Right hindlimb (tissue), 1 donor: Measurements from ENCODE around the gene GLI3.

ENCODE experiments used
- DNase-seq: peaks from one replicate; pipeline ENCODE4 v3.0.0-alpha.2; 2018

Gene GLI3

GRCh38 chr7:42236976-42237810 lies at the start of gene GLI3:
TSS of gene GLI3 (minus strand) at chr7:42237209. CDS start at chr7:42223253, 13,956 bp downstream.
- DNase-seq: peak; percentile 97

- no peak for DNase-seq
Observed at GRCh38 chr7:42285383-42285824, 48.4 kb upstream of the GLI3 start.

DNA sequence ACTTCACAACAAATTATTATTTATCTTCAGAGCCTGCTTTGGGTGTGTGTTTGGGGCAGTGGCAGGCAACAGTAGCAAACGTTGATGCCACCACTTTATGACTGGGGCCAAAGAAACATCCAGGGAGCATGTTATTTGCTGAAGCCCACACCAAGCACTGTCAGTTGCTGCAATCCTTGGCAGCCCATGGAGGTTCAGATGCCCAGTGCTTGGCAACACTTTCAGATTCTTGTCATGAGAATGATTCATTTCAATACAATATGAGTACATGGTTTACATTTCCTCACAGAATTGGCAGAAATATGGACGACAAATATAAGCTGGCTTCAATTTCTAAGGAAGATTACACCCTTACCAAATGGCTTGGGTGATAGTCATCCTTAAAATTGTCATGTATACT lies 46.5 kb upstream of the GLI3 start:
- no peak for DNase-seq

DNA sequence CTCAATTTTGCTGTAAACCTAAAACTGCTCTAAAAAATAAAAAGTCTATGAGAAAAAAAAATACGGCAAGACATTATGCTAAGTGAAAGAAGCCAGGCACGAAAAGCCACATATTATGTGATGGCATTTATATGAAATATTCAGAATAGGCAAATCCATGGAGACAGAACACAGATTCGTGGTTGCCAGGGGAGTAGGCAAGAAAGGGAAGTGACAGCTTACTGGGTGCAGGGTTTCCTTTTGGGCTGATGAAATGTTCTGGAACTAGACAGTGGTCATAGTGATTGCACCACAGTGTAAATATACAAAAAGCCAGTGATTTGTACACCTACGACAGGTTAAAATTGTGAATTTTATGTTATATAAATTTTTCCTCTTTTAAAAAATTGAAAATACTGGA lies 41.3 kb upstream of the GLI3 start:
- DNase-seq: no peak

DNA sequence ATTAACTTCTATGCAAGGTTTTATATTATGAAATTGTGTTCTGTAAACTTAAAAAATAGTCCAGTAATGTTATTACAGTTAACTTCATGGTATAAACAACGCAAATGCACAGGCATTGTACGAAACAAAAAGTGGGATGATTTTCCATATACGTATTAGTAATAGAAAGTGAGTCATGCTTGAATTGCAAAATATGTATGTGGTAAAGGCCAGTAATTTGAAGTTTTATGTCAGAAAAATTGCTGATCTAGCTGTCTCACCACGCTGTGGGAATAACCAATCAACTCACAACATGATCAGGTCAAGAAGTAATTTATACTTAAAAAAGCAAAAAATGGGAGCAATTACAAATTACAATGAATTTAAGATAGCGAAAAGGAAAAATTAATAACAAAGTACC lies 37.0 kb upstream of the GLI3 start:
- DNase-seq: no peak

DNA sequence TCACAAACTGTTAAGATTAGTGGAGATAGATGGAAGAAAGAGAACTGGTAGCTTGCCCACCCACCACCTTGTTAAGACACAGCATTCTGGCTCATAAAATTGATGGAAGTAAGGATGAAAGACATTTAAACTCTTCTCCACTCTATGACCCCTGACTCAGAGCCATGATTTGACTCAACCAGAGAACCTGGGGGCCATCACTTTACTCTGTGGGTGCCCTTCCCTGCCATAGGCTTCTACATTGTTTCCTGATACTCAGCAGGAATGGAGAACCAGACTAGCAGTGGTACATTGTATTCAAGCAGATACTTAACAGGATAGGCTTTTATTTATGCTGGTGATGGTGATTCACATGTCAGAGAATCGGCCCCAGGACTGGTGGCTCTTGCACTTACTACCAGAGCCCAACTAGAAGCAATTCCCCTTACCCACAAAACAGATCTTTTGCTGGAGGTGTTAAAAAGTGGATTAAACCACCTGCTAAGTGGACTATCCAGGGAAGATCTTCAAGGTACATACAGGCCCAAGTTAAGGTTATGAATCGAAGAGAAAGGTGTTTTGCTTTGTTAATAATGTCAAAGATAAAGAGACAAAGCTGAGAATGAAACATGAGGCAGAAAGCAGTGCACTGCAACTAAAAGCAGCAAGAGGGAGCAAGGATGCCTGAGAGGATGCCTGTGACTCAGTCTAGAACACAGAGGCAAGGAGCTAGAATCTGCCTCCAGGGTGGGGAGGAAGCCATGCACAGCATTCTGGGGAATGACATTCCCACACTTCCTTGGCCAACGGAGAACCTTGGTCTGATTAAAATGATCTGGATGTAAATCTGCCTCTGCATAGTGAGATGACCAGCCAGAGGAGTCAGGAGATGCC lies 36.0 kb upstream of the GLI3 start:
- no peak for DNase-seq

DNA sequence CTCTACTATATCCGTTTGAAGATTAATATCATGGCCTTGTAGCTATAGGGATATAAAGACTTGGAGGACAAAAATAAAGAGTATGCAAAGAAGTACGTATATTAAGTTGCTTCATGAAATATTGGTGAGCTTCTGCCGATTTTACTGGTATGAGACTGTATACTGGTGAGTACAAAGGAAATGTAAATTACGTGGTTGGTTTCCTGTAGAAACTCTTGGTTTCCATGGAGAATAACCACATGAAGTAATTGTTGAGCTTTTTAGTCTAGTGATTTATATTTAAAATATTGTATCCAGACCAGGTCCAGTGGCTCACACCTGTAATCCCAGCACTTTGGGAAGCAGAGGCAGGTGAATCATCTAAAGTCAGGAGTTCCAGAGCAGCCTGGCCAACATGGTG lies 32.2 kb upstream of the GLI3 start:
- no peak for DNase-seq

DNA sequence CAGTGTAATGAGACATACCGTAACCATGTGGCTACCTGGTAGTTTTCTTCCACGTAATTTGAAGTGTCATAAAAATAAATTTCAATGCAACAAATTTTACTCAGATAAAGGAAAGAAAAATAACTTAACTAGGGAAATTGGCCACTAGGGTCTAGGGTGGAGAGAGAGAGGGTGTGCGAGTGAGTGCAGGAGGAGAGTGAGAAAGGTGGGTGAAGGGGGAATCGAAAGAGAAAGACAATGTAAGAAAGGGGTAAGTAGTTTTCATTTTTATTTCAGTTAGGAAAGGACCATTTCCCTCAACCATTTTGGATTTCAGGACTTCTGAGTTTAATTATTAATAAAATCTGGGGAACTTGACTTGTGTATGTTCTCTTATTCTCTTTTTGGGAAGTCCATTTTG lies 27.7 kb upstream of the GLI3 start:
- DNase-seq: no peak

GRCh38 chr7:42263971-42264370 lies 27.0 kb upstream of the GLI3 start:
- no peak for DNase-seq

GRCh38 chr7:42262964-42263363 lies 26.0 kb upstream of the GLI3 start:
- peak; percentile 74 for DNase-seq

DNA sequence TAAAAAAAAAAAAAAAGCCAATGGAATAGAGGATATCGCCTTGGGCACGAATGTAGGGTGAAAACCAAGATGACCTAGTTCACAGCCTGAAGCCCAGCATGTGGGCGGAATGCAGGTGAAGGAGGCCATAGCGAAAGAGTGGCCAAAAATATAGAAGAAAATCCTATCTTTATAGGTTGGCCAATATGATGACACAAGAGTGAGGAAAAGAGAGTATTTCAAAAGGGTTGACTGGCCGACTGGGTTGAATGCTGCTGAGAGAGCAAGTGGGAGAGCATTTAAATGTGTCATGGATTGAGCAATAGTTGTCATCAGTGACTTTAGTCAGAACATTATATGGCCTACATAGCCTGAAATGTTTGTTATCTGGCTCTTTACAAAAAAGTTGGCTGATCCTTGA lies 17.2 kb upstream of the GLI3 start:
- DNase-seq: no peak

DNA sequence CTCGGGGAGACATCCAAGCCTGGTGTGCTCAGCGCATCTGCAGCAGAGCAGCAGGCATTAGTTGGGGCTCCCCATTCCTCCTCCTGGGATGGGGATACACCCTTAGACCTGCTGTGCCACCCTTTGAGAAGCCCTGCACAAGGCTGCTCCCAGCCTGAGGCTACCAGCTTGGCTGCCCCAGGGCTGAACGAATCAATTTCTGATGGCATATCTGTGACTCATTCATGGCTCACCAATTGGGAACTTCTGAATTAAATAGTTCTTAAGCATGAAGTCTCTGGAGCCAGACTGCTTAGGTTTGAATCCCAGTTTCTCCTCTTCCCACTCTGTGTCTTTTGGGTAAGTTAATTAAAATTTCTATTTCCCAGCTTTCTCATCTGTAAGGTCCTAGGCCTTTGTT lies 16.3 kb upstream of the GLI3 start:
- no peak for DNase-seq

DNA sequence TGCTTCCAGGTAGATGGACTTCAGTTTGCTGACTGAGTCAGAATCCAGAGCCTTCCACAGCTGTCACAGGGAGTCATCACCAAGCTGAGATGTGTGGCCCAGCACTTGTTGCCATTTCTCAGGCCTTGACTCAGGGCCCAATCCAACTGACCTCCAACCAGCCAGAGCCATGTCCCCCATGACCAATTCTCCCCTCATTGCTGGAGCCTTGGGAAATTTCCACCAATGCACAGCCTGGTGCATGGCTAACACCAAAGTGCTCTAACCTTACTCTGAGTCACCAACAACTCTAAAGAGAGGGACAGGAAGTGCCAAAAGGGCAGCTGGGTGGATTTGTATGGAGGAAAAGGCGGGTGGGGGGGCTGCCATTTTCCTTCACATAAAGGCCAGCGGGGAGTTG lies 13.4 kb upstream of the GLI3 start:
- DNase-seq: no peak

DNA sequence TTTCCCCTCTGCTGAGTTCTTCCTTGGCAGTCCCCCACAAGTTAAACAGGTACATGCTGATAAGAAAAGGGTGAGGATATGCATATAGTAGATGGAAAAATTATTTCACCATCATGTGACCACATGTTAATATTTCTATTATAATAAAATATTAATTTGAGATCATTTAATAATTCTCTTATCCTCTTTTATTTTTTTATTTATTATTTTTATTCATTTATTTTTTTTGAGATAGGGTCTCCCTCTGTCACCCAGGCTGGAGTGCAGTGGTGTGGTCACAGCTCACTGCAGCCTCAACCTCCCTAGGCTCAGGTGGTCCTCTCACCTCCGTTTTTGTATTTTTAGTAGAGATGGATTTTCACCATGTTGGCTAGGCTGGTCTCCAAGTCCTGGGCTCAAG lies 11.6 kb upstream of the GLI3 start:
- no peak for DNase-seq

GRCh38 chr7:42247301-42247700 lies 10.3 kb upstream of the GLI3 start:
- DNase-seq: no peak

- DNase-seq: no peak
Observed at GRCh38 chr7:42244828-42245227, 7.8 kb upstream of the GLI3 start.

DNA sequence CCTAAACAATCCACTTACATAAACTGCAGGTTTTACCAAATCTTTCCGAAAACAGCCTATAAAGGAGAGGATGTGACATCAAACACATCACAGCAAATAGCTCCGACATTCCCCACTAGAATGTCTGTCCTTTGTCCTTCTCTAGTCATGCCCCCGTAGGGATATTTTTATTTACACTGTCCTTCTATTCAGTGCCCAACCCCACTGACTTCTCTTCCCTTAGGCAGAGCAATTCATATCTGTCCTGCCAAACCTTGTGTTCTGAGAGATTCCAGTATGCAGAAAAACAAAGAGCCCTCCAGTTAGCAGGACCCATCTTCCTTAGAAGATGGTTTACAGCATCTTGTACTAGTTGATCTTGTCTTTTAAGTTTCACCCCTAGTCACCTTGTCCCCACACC lies 5.4 kb upstream of the GLI3 start:
- no peak for DNase-seq

GRCh38 chr7:42241424-42241823 lies 4.4 kb upstream of the GLI3 start:
- DNase-seq: peak; percentile 69

DNA sequence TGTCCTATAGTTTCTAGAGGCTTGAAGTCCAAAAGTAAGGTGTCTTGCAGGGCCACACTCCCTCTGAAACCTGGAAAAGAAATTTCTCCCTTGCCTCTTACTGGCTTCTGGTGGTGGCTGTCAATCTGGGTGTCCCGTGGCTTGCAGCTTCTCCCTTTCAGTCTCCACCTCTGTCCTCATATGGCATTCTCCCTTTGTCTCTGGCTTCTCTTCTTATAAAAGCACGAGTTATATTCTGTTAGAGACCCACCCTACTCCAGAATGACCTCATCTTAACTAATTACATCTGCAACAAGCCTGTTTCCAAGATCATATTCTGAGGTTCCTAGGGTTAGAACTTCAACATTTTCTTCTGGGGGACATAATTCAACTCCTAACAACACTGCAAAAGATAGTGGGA lies 3.4 kb upstream of the GLI3 start:
- no peak for DNase-seq

DNA sequence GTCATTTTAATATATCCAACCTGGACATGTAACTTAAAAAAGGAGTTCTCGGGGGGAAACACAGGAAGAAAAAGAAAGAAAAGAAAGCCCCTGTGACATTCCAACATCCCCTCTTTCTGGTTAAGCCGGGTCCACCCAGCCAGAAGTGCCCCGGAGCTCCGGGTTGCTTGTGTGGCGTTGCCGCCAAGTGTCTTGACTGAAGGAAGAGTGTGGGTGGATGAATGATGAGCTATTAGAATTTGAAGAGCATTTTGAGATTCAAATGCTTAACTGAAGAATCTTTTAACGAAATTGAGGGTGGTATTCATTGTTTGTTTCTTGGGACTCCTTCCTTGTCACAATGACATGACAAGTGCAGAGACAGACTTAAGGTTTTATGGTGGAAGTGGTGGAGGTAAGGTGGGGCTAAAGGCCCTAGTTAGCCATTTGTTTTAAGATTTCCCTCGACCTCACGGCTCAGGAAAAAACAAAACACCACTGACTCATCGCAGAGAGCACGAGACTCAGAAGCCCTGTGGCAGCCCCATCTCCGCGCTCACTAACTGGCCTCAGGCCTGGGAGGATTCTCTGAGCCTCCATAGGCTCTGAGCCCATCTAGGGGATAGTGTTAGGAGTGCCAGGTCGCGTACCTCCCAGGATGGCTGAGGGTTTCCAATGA lies 1.8 kb upstream of the GLI3 start:
- DNase-seq: no peak

DNA sequence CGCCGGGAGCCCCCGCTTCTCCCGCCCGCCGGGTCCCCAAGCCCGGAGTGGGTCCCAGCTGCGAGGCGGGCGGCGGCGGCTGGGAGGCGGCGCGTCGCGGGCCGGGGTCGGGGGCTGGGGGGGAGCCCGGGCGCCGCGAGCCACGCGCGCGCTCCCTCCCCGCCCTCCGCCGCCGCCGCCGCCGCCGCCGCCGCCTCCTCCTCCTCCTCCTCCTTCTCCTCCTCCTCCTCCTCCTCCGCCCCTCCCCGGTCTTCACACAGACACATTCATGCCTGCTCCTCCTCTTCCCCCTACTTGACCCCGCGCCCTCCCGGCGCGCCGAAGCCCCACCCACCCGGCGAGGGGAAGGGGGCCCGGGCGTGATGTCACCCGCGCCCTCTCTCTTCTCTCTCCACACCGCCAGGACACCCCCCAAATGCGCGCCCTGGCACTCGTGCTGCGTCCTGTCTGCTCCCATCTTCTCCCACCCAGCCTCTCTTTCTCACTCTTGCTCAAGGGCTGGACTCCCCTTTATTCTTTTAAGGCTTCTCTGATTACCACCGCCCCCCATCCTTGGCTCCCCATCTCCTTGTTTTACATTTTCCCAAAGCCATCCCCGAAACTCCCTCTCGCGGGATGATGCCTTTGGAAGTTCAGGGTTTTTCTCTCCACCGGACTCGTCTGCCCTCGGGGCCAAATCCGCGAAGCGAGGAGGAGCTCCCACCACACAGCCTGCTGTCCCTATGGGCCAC lies 967 bp upstream of the GLI3 start:
- peak; percentile 93 for DNase-seq

- DNase-seq: peak; percentile 83
Observed at GRCh38 chr7:42236266-42236975, 588 bp downstream of the GLI3 start.
